ENCODE results near the gene HS3ST5.
"Not testable (repeated sequence)": the region's sequence is repeated elsewhere in the genome, so short reads cannot be mapped to it uniquely, and the experiment has no call there.

Gene HS3ST5

DNA sequence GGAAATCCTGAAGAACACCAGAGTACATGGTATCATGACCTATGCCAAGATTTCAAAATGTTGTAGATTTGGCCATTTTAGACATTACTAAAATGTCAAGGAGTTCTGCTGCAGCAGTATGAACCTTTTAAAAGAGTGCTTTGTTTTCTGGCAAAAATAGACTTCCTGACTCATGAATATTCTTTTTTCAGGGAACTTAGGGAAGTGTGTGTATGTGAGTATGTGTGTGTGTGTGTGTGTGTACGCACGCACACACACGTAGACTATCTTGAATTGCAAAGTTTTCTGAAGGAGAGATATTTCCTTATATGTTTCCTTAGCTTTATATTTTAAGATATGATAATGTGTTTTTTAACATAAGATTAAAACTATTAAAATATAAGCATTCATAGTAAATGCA, 161.2 kb downstream of the HS3ST5 start:
- DNase-seq, result no peak

DNA sequence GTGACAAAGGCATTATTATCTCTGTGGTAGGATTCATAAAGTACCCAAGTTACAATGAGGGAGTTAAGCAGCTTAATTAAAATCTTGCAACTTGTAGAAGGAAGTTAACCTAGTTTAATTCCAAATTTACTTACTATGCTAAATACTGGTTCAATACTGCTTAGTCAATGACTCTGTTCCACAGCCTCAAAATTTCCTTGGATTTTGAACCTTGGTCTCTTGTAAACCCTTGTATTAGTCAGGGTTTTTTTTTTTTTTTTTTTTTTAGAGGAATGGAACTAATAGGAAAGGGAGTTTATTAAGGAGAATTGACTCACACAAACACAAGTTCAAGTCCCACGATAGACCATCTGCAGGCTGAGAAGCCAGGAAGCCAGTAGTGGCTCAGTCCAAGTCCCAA, 163.4 kb downstream of the HS3ST5 start:
- no peak for DNase-seq

DNA sequence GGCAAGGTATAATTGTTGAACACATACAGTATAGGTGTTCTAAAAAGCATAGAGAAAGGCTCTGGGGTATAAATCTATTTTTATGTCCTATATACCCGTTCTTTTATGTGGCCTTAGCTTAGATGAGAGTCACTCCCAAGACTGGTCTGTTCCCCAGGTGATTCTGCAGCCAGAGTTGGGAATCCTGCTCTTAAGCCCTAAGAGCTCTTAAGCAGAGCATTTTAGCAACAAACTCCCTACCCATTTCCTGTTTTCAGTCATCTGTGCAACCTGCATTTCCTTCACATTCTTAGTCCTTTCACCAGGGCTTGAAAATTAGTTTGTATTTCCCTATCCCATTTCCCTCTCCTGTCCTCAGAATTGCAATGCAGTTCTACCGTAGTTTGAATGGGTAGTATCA, 166.1 kb downstream of the HS3ST5 start:
- DNase-seq, result no peak

DNA sequence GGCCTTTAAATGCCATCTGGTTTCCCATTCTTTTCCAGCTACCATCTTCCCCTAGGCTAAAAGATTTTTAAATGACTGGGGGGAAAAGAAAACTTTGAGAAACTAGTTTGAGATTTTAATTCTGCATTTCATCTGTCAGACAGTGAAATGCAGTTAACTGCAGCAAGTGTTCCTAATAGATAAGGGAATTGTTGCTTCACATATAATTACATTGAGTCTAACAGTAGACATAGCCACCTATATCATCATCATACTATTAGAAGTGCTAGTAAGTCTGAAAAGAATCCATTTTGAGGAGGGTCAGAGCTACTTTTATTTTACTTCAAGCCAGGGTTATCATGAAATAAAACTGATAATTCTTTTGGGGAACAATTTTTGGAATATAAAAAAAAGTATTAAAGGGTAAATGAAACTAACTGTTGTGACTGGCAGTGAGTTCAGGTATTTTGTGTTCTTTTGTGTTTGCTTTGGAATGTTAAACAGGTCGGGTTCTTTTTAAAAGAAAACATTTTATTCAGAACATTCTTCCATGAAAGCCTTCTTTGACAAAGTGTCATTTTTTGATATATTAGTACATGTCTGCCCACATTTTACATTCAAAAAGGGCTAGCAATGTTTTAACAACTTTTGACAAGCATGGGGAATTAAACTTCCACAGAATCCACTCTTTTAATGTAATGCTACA, 170.1 kb downstream of the HS3ST5 start:
- DNase-seq, result no peak

DNA sequence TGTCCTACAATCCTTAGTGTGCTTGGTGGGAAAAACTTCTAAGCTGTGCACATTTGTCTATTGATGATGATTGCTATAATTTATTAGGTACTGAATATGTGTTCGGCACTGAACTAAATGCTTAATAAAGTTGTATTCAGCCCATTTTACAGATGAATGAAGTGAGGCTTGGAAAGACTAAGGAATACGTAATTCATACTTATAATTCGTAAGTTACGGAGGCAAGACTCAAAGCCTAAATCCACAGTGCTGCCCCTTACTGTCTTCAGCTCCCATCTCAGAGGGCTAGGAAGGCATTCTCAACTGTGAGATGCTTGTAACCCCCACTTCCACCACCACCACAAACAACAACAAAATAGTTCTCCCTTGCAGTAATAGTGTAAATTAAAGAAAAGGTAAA, 171.3 kb downstream of the HS3ST5 start:
- no peak for DNase-seq

DNA sequence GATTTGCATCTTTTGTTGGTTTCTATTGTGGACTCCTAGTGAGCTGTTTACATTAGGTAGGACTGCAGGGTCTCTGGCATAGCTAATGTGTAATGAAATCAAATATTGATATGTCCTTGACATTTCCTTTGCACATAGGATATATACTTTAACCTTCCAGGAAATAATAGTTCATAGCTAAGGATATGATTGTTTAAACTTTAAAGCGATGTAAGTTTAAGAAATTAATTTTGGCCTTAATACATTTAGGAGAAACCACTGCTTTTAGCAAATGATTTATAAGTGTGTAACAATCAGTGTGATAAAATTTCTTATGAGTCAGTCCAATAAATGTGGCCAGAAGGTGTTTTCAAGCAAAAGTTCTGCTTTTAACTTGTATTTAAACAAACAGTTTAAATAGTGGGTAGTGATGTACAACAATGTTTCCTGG, 171.8 kb downstream of the HS3ST5 start:
- no peak for DNase-seq

DNA sequence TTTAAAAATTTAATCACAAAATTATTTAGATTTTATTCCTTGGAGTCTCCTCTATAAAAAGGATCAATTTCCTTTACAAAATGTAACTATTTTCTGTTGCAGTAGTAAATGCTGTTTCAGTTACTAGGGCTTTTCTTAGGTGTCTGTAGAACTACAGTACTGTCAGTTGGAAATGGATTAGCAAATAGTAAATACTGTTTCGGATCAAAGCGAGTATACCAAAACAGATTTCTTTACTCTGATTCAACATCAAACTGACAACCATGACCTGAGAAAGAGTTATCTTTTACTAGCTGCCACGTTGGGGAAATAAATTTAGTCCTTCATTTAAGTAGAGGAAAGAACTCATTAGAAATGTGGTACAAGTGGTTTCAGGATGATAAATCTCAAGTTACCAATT, 172.5 kb downstream of the HS3ST5 start:
- no peak for DNase-seq

DNA sequence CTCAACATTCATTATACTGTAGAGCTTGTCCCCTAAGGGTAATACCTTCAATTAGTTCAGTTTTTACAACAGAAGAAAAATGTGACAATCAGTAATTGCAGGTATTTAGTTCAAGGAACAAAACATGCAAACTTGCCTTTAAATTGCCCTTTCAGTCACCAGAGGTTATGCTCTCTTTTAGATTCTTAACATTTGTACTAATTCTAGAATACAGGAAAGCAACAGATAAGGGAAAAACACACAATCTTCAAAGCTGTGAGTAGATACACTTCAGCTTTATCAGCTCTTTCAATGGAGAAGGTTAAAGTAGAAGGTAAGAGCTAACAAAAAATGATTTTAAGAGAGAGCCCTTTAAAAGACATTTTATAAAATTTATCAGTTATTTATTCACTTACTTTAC, 173.1 kb downstream of the HS3ST5 start:
- no peak for DNase-seq

DNA sequence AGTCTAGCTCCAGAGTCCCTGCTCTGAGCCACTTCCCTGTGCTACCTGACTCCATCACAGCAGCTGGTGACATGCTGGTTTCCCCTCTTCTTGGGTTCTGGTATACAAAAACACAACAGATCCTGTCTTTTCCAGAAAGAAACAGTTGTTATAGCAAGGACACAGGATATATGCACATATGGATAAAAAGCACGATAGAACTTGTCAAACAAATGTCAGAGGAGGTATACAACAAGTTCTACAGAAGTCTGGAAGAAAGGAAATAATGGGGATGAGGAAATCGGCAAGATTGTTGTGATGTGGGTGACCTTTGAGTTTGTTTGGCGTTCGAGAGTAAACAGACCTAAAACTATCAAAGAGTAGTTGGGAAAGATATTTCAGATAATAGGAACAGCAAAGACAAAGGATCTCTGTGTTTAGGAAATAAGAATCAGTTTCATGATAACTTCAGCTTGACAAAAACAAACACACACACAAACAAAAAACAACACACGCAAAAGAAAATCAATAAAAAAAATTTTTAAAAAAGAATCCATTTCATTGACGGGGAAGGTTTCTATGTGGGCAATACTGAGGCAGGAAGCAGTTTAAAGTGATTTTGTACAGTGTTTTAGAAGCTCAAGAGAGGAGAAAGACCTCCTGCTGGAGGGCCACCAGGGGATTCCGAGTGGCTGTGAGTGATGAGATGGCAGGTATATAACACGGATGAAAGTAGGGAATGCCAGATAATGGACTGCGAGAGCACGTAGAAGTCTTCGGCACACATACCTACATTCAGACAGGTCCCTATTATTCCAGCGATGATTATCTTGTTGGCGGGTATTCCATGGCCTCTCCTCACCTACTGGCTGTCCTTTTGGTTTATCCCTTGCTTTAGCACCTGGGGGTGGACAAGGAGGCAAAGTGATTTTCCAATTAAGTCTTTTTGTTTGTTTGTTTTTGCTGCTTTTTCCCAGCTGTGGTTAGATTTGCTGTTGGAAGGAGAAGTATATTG, 174.9 kb downstream of the HS3ST5 start:
- no peak for DNase-seq

DNA sequence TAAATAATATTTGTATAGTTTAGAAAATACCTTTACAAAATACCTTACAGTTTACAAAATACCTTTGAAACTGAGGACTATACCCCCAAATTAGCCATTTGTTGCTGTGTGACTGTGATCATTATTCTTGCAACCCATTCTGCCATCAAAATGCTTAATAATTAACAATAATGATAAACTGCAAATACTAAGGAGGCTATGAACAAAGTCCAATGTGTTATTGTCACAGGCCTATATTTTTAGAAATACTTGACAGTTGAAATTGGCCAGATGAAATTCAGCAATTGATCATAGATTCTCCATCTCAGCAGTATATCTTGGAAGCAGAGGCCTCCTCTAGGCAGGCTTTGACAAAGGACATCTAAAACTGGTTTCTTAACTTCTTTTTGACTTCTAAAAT, 178.6 kb downstream of the HS3ST5 start:
- no peak for DNase-seq

DNA sequence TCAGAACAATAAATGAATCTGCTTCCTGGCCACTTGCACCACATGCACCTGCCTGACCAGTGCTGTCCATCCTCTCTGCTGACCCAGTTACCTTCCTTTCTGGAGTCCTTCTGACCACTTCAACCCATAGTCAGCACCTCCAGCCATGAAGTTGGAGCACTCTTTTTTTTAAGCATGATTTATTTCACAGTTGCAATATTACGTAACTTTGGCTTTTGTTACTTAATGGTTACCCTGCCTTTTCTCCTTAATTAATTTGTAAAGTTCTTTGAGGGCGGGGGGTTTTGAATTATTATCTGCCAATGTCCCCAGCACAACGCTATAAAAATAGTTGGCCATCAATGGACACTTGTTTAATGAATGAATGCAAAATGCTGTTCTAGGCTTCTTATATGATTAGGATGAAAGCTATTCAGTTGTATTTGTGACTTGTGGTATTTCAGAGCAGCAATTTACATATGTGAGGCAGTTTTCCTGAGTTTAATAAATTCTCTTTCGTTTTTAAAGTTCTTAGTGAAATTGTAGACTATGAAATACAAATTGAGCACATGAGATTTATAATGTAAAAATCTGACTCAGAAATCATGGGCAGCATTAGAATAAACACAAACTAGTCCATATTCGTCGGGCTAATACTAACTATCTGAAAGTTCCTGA, 180.0 kb downstream of the HS3ST5 start:
- DNase-seq, result no peak

DNA sequence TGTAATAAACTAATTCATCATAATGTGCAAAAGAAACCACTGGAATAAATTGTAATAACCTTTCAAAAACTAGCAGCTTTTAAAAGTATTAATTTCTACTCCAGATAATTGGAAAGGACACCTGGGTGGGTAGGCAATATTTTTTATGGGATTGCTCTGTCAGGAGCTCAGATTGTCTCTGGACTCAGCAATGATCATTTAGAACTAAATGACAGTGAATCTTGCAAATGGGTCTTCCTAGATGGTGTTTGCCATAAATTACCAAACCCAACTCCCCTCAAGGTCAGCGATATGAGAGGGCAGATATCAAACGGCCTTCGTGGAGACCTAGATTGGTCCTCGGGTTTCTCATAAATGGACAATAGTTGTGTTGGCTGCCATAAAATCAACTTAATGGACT, 181.9 kb downstream of the HS3ST5 start:
- no peak for DNase-seq

DNA sequence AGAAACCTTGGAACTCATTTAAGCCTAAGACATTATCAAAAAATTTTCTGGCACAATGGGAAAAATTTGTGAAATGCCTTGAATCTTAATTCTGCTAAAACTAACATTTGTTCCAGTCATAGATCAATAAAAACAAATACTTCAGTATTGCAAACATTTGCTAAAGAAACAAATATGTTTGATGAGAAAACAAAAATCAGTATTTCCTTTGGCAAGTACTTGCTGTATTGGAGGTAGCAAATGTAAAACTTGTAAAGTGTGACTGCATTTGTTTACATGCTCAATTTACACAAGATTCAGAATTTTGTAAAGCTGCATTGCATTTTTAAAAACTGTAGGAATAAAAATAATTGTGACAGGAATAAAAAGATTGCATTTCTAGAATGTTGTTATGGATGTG, 183.1 kb downstream of the HS3ST5 start:
- no peak for DNase-seq

DNA sequence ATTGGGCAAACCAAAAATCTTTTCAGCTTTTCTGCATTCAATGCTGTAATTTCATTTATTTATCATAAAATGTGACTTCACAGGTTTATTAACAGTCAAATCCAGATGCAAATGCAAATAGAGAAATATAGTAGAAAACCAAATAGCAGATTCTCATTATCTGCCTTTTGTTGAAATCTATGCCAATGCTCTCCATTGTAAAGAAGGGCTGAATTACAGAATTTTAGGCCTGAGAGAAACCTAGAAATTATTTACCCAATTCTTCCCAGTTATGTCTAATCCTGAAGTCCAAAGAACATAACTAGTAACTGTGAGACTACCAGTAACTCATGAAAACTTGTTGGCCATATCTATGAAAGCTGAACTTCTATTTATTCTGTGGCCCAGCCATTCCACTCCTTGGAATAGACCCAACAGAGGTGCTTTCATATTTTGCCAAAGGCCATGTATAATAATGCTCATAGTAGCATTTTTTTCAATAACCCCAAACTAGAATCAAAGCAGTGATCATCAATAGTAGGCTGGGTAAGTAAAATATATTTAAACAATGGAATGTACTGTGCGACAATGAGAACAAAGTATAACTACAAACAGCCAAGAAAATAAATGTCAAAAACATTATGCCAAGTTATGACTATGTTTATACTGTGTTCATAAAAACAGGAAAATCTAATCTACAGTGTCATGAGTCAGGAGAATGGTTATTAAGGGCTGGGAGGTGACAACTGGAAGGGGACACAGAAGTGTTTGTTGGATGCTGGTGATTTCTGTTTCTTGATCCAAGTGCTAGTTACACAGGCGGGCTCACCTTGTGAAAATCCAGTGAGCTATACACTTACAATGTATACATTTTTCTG, 183.8 kb downstream of the HS3ST5 start:
- DNase-seq, result no peak

DNA sequence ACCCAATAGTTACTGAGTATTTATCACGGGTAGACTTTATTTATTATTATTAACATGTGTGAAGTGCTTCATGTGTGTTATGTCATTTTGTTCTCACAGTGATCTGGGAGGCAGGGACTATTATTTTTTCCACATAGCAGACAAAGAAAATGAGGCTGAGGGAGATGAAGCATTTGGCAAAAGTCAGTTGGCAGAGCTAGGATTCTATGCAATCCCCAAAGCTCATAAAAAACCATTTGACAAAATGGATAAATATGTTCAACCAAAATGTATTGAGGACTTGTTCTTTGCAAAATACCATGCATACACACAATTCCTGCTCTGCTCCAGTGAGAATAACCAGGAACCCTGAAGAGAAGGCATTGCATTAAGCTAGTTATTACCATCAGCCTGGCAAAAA, 184.4 kb downstream of the HS3ST5 start:
- DNase-seq, result no peak

DNA sequence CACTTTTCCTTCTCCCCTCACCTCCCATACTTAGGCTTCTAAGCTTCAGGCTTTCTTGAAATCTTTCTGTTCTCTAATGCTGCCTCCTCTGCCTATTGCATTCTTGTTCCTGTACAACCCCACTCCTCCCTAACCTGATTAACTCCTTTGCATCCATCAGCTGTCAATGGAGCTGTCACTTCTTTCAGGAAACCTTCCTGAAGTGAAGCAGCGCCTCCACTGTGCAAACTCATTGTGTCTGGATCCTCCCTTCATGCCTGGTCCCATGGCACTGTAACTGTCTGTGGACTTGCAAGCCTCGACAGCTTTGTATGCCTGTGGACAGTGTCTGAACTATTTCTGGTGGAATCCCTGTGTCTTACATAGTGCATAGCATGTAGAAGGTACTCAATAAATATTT, 185.0 kb downstream of the HS3ST5 start:
- DNase-seq, result no peak

DNA sequence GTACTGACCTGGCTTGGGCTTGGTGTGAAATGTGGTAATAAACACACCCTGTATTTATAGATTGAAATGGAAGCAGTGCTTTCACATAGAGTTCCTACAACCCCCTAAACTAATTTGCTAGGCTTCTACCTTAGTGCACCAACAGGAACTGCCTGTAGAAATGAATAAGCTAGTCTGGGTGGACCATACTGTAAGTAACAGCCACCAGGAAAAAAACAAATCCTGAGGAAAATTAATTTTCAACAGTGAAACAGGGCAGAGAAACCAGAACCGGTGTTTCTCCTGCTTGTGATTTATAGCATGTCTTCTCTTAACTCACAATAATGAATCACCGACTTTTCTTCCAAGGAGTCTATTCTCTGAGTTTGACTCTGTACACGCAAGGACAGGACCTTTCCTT, 187.1 kb downstream of the HS3ST5 start:
- DNase-seq, result no peak

DNA sequence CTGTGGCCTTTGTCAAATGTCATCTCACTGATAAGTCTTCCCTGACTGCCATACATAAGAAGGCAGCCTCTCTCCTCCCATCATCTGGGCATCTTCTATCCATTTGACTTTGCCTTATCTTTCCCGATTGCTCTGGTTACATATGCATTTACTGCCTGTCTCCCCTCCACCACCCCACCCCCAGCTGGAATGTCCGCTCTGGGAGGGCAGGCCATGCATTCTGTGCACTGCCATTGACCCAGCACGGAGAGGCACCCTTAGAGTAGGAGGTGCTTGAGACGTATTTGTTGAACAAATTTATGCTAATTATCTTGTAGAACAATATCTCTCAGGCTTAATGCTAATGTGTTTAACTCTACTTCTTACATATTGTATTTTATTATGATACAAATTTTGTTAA, 188.0 kb downstream of the HS3ST5 start:
- DNase-seq, result no peak

DNA sequence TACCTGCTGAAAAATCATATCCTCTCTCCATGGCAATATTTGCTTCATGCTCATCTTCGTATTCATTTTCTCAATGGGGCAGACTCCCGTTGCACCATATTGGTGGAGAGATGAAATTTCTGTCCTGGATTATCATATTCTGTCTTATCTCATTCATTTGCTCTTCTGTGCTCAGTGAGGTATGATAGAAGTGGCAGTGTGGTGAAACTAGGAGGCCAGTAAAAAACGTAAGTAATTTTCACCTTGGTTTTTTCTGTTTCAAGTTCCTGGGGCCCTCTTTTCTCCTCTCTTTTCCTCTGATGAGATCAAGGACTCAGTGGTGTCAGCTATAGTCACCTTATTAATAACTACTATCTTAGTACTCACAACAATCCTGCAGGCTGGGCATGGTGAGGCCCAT, 189.4 kb downstream of the HS3ST5 start:
- DNase-seq, result no peak

DNA sequence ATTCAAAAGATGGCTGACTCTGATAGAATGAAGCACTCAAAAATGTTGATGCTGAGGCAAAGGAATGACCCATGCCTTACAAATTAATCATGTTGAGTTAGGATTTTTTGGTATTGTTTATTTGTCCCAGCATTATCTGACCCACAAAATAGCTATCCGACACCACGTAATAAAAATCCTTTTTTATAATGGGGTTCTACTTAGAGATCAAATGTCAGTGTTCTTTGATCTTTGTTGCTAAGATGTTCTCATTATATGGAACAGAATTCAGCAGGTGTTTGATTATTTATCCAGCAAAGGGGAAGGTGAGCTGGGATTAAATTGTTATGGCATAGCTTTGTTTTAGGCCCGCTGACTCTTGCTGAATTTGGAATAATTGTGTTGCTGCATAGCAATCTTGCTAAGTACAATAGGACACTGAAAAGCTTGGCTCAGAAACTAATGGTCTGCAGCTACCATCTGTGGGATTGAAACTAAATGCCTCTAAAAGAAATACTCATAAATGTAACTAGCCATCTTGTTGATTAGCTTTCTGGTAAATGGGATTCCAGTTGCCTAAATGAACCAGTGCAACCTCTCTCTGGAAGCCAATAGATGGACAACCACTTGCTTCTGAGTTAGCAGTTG, 191.6 kb downstream of the HS3ST5 start:
- DNase-seq, result no peak

DNA sequence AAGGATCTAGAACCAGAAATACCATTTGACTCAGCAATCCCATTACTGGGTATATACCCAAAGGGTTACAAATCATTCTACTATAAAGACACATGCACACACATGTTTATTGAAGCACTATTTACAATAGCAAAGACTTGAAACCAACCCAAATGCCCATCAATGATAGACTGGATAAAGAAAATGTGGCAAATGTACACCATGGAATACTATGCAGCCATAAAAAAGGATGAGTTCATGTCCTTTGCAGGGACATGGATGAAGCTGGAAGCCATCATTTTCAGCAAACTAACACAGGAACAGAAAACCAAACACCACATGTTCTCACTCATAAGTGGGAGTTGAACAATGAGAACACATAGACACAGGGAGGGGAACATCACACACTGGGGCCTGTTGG, 193.6 kb downstream of the HS3ST5 start:
- not testable (repeated sequence) for DNase-seq

Data from activated CD4-positive, alpha-beta T cell treated with anti-CD3 and anti-CD28 coated beads for 48 hours (primary cell).